A673 (cell line): ENCODE data around the gene CITED1. TPM values are rescaled to one million over a fixed set of nuclear protein-coding genes. Genes with fewer than 3 reads are reported as not detected.

Source experiments
- BruUV-seq: library from RNA; stranded (reverse); fragments of 400-500 nt; replicated peaks from 2 replicates; lab custom pipeline; 2021; lab: Mats Ljungman, UMichigan
- CTCF ChIA-PET: fragments of 300-600 bp; sonication (Branson Sonifier 250); formaldehyde crosslinking; loops from one replicate; lab custom pipeline; 2022; ENCODE audit warnings: antibody characterized with exemption; lab: Charles Lee
- POLR2A ChIA-PET: fragments of 300-600 bp; sonication (Branson Sonifier 250); formaldehyde crosslinking; loops from one replicate; lab custom pipeline; 2022; ENCODE audit warnings: antibody characterized with exemption; ENCODE audit not compliant: low non-redundant PET; lab: Charles Lee
- DNase-seq: peaks from one replicate; pipeline ENCODE4 v3.0.0-alpha.2; 2015; ENCODE audit warnings: low spot score
- H3K27ac ChIP-seq: fragments of 200-600 bp; sonication (generic); 2 replicates; pipeline ENCODE4 v1.5.1; 2016; ENCODE audit warnings: mixed run types, low read depth, mild to moderate bottlenecking, mixed read lengths, antibody characterized with exemption, low read length; ENCODE audit not compliant: poor library complexity, severe bottlenecking
- H3K27me3 ChIP-seq: fragments of 200-600 bp; sonication (generic); replicated peaks from 2 replicates; pipeline ENCODE4 v1.6.1; 2017; ENCODE audit warnings: mixed run types, low read depth, mild to moderate bottlenecking, mixed read lengths, antibody characterized with exemption, low read length; ENCODE audit not compliant: insufficient read depth, poor library complexity
- H3K36me3 ChIP-seq: fragments of 200-600 bp; sonication (generic); 2 replicates; pipeline ENCODE4 v1.6.1; 2016; ENCODE audit warnings: mixed run types, mild to moderate bottlenecking, mixed read lengths, antibody characterized with exemption, low read length; ENCODE audit not compliant: insufficient read depth, poor library complexity, severe bottlenecking
- H3K4me1 ChIP-seq: fragments of 200-600 bp; sonication (generic); 2 replicates; pipeline ENCODE4 v1.6.1; 2017; ENCODE audit warnings: mixed run types, mild to moderate bottlenecking, mixed read lengths, antibody characterized with exemption, low read length; ENCODE audit not compliant: insufficient read depth, poor library complexity, severe bottlenecking
- H3K4me3 ChIP-seq: fragments of 200-600 bp; sonication (generic); 2 replicates; pipeline ENCODE4 v1.5.1; 2016; ENCODE audit warnings: low read depth, mixed run types, mild to moderate bottlenecking, mixed read lengths, low read length; ENCODE audit not compliant: poor library complexity, severe bottlenecking
- H3K9me3 ChIP-seq: fragments of 200-600 bp; sonication (generic); 2 replicates; pipeline ENCODE4 v1.6.1; 2016; ENCODE audit warnings: mixed run types, low read depth, mild to moderate bottlenecking, mixed read lengths, antibody characterized with exemption, low read length; ENCODE audit not compliant: poor library complexity, severe bottlenecking
- EZH2 ChIP-seq: fragments of 200-600 bp; sonication (generic); IDR thresholded peaks from 2 replicates; pipeline ENCODE4 v1.6.1; 2017; ENCODE audit warnings: borderline replicate concordance, low read depth, mild to moderate bottlenecking, mixed read lengths, antibody characterized with exemption, low read length; ENCODE audit not compliant: poor library complexity, severe bottlenecking
- intact Hi-C: fragments of 100-400 bp; cut with micrococcal nuclease; formaldehyde crosslinking; loops from one replicate; pipeline ENCODE4 v1.10.0; 2022; ENCODE audit not compliant: unreplicated experiment
- total RNA-seq: library from RNA; stranded (reverse); gene quantifications from 2 replicates; pipeline ENCODE4 v1.2.3, GENCODE V29; 2021
- TF ChIP-seq, protein P1 (sequence below): fragments of 300-800, 200-600 bp; sonication (generic); conservative IDR thresholded peaks from 2 replicates; pipeline ENCODE4 v1.5.1; 2017; ENCODE audit warnings: low read depth, mild to moderate bottlenecking, antibody characterized with exemption, low read length, moderate library complexity, mixed read lengths

CITED1 gene
- total RNA-seq, 1 experiment from 2014 or later: 3.2 TPM

DNA sequence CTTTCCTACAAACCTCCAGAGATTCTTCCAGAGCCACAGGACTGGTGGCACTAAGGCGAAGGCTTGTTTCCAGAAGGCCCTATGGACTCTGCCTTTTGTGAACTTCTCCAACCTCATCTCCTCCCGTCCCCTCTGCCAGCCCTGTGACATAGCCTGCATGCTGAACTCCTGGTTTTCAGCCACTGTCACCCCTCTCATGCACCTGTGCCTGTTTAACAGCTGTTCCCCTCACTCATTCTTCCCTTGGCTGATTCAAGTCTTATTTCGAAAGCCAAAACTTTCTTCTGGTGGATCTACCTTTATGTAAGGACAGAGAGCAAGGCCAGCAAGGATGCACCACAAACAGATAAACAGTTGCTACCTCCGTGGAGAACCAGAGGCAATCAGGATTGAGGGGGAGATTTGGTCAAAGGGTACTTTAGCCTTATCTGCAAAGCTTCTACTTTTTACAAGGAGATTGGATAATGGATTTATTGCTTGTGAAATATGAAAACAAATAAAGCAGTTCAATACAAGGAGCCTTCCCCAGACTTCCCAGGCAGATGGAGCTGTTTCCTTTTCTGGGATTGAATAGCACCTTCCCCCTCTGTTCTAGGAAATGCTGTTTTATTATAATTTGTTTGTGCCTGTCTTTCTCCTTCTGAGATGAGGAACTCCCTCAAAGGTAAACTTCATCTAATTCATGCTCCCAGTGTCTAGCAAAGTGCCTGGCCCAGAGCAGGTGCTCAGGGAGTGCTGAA lies 5.7 kb downstream of the CITED1 start:
- no peaks in the 10 kb centered on the region for H3K36me3 ChIP-seq
- H3K4me1 ChIP-seq: no peaks in the 10 kb centered on the region
- ChIA-PET POLR2A (no interaction called here), CTCF (no interaction called here)
- no peaks in the 10 kb centered on the region for H3K9me3 ChIP-seq
- H3K27me3 ChIP-seq: peaks cover 67% of the 10 kb centered on the region
- no peak overlapping the region for H3K4me3 ChIP-seq
- no peak for DNase-seq
- no TSS peak for BruUV-seq
- TF ChIP-seq, protein P1, sequence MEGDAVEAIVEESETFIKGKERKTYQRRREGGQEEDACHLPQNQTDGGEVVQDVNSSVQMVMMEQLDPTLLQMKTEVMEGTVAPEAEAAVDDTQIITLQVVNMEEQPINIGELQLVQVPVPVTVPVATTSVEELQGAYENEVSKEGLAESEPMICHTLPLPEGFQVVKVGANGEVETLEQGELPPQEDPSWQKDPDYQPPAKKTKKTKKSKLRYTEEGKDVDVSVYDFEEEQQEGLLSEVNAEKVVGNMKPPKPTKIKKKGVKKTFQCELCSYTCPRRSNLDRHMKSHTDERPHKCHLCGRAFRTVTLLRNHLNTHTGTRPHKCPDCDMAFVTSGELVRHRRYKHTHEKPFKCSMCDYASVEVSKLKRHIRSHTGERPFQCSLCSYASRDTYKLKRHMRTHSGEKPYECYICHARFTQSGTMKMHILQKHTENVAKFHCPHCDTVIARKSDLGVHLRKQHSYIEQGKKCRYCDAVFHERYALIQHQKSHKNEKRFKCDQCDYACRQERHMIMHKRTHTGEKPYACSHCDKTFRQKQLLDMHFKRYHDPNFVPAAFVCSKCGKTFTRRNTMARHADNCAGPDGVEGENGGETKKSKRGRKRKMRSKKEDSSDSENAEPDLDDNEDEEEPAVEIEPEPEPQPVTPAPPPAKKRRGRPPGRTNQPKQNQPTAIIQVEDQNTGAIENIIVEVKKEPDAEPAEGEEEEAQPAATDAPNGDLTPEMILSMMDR: no peak
- TF ChIP-seq EZH2: no peak
- no peak overlapping the region for H3K27ac ChIP-seq
- intact Hi-C loops: loop anchor here (10.0 kb wide), 1 partner anchor 245 kb away; no protein-coding TSS in a partner anchor

DNA sequence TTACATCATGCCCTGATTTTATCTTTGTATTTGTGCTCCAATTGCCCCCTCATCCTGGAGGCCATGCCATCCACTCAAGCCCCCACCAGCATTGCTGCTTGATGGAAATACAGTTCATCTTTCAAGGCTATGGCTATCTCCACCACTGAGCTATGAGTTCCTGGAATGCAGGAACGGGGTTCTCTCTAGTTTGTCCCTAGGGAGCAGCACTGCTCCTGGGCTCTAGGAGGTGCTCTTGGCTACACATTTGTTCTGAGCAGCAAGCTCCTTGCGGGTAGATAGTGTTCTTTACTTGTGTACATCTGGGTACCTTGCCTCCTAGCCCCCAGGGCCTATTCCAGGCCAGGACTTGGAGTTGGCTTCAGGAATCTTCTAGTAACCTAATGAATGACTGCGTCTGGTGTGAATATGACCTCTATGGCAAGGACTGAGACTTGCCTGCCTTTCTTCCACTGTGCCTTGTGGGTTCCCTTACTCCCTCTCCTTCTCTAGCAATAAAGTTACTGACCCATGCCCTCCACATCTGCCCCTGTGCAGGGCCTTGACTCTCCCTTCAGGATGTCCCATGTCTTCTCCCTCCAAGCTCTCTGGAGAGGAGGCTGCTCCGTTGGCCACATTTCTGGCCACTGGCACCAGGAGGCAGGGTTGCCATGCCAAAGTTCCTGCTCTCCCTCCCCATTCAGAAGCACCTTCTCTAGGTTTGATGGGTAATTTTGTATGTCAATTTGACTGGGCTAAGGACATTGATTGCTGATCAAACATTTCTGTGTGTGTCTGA lies 7.6 kb downstream of the CITED1 start:
- Histone ChIP-seq H3K4me1 (no peaks in the 10 kb centered on the region), H3K27ac (no peak overlapping the region), H3K36me3 (no peaks in the 10 kb centered on the region), H3K9me3 (no peaks in the 10 kb centered on the region), H3K4me3 (no peak overlapping the region), H3K27me3 (peaks cover 47% of the 10 kb centered on the region)
- POLR2A ChIA-PET: no interaction called here
- intact Hi-C loops: no loop called here
- CTCF ChIA-PET: interaction anchor here (0.5 to 1.4 kb wide), 3 partner anchors 44 to 242 kb away, joined by 5 to 9 read pairs (median 8); no protein-coding TSS in a partner anchor
- TF ChIP-seq, protein P1: peak; percentile 63
- no peak for TF ChIP-seq EZH2
- DNase-seq: peak; percentile 64
- no TSS peak for BruUV-seq

DNA sequence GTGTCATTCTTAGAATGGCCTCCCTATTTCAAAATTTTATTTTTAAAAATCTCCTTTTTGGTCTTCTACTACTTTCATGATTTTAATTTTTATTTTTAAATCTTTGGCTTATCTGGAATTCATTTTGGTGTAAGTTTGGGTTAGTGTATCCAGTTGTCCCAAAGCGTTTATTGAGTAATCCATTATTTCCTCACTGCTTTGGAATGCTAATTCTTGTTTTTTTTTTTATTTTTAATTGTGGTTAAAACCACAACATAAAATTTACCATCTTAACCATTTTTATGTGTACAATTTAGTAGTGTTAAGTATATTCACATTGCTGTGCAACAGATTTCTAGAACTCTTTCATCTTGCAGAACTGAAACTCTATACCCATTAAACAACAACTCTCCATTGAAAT lies 8.7 kb downstream of the CITED1 start:
- no TSS peak for BruUV-seq
- peaks cover 37% of the 10 kb centered on the region for H3K27me3 ChIP-seq
- TF ChIP-seq, protein P1: no peak
- no peak for TF ChIP-seq EZH2
- POLR2A ChIA-PET: no interaction called here
- H3K9me3 ChIP-seq: no peaks in the 10 kb centered on the region
- no peak for DNase-seq
- H3K4me3 ChIP-seq: no peak overlapping the region
- H3K27ac ChIP-seq: no peak overlapping the region
- CTCF ChIA-PET: no interaction called here
- H3K4me1 ChIP-seq: no peaks in the 10 kb centered on the region
- H3K36me3 ChIP-seq: no peaks in the 10 kb centered on the region
- intact Hi-C loops: no loop called here
